Tibial nerve (tissue), 3 donors: ENCODE data around the gene RUFY1.

ENCODE experiments used
- CTCF ChIP-seq, 5 experiments: fragments of 200-600 bp in 3 of 5; fragments of 450-650 bp in 2 of 5; sonication (generic) in 3 of 5; IDR thresholded peaks; one replicate each; pipeline ENCODE4 v1.5.1; 2016 to 2019; ENCODE audit warnings: antibody characterized with exemption in 5 of 5, mild to moderate bottlenecking in 3 of 5, moderate library complexity in 2 of 5
- POLR2A ChIP-seq, 2 donors: fragments of 450-650 bp; IDR thresholded peaks; one replicate each; pipeline ENCODE4 v1.6.1; 2017; ENCODE audit warnings: antibody characterized with exemption in 2 of 2, mild to moderate bottlenecking in 2 of 2, moderate library complexity in 2 of 2

- TF ChIP-seq CTCF (IDR thresholded peaks at IDR 0.05) (no peak), POLR2A (IDR thresholded peaks at IDR 0.05) (no peak)
These were observed 69.9 kb downstream of the RUFY1 start for GRCh38 chr5:179620293-179620692.
